B cell (primary cell): ENCODE data around the gene KIF4B. TPM values are rescaled to one million over a fixed set of nuclear protein-coding genes. Genes with fewer than 3 reads are reported as not detected.

Source experiments
- ATAC-seq: fragments of 200-7000 bp; cut with Tn5 transposase; one replicate; pipeline ENCODE4 v1.10.0; 2021; ENCODE audit warnings: low read depth, mild to moderate bottlenecking, moderate number of reproducible peaks, moderate library complexity
- CTCF ChIA-PET: fragments of 350-600 bp; sonication (Branson Sonifier 250); formaldehyde crosslinking; loops from one replicate; lab custom pipeline; 2021; ENCODE audit warnings: antibody characterized with exemption, inconsistent platforms; lab: Charles Lee
- POLR2A ChIA-PET: fragments of 350-600 bp; sonication (Branson Sonifier 250); formaldehyde crosslinking; loops from one replicate; lab custom pipeline; 2021; ENCODE audit warnings: antibody characterized with exemption; lab: Charles Lee
- DNase-seq: peaks from one replicate; pipeline ENCODE4 v3.0.0; 2013
- H2AFZ ChIP-seq: 2 replicates; pipeline ENCODE4 v1.6.1; 2012; ENCODE audit warnings: mild to moderate bottlenecking, low read depth, low read length; ENCODE audit not compliant: insufficient read depth, poor library complexity, severe bottlenecking
- H3K27ac ChIP-seq, 2 donors: 1 replicate in 1 of 2; 2 replicates in 1 of 2; pipeline ENCODE4 v1.5.1; 2012 to 2013; ENCODE audit warnings: low read length in 2 of 2, mild to moderate bottlenecking in 2 of 2, moderate library complexity in 1 of 2
- H3K27me3 ChIP-seq, 4 experiments: fragments of 200-600 bp in 1 of 4; sonication (generic) in 1 of 4; replicated peaks in 1 of 4; 1 replicate in 2 of 4; 2 replicates in 2 of 4; pipeline versions ENCODE4 v1.6.1 to v1.7.0; 2013 to 2016; ENCODE audit warnings: low read length in 3 of 4, mild to moderate bottlenecking in 2 of 4, mixed read lengths in 1 of 4, moderate library complexity in 1 of 4; ENCODE audit not compliant: insufficient read depth in 4 of 4, control insufficient read depth in 3 of 4; ENCODE audit errors: control extremely low read depth in 1 of 4
- H3K36me3 ChIP-seq, 2 experiments: replicated peaks in 1 of 2; 1 replicate in 1 of 2; 2 replicates in 1 of 2; pipeline versions ENCODE4 v1.6.1 to v1.7.1; 2013; ENCODE audit warnings: low read length in 1 of 2; ENCODE audit not compliant: insufficient read depth in 2 of 2, control insufficient read depth in 1 of 2; ENCODE audit errors: control extremely low read depth in 1 of 2, extremely low read depth in 1 of 2
- H3K4me1 ChIP-seq, 2 donors: fragments of 200-600 bp in 1 of 2; sonication (generic) in 1 of 2; 1 replicate in 1 of 2; 2 replicates in 1 of 2; pipeline versions ENCODE4 v1.5.1 to v1.6.1; 2013 to 2017; ENCODE audit warnings: low read length in 2 of 2; ENCODE audit not compliant: control insufficient read depth in 2 of 2, insufficient read depth in 2 of 2
- H3K4me2 ChIP-seq: replicated peaks from 2 replicates; pipeline ENCODE3; 2012; ENCODE audit warnings: mild to moderate bottlenecking, low read depth, low read length; ENCODE audit not compliant: poor library complexity, severe bottlenecking
- H3K4me3 ChIP-seq, 5 experiments: fragments of 200-600 bp in 1 of 5; sonication (generic) in 1 of 5; 1 replicate in 3 of 5; 2 replicates in 2 of 5; pipeline versions ENCODE4 v1.5.1 to v1.7.0; 2011 to 2016; ENCODE audit warnings: low read length in 4 of 5, mild to moderate bottlenecking in 4 of 5, low read depth in 2 of 5, control low read depth in 1 of 5, moderate library complexity in 1 of 5; ENCODE audit not compliant: insufficient read depth in 1 of 5; ENCODE audit errors: control extremely low read depth in 1 of 5, extremely low read depth in 1 of 5
- H3K79me2 ChIP-seq: fragments of 200-600 bp; sonication (generic); one replicate; pipeline ENCODE4 v1.6.0; 2016; ENCODE audit warnings: low read length; ENCODE audit not compliant: control insufficient read depth, insufficient read depth
- H3K9ac ChIP-seq: fragments of 200-600 bp; sonication (generic); 2 replicates; pipeline ENCODE4 v1.6.1; 2017; ENCODE audit warnings: mild to moderate bottlenecking, low read length, moderate library complexity
- H3K9me3 ChIP-seq, 3 donors: one replicate each; pipeline versions ENCODE4 v1.6.1 to v1.7.1; 2013; ENCODE audit warnings: low read length in 2 of 3; ENCODE audit not compliant: control insufficient read depth in 2 of 3, insufficient read depth in 1 of 3; ENCODE audit errors: control extremely low read depth in 1 of 3
- H4K20me1 ChIP-seq: 2 replicates; pipeline ENCODE4 v1.6.0; 2012; ENCODE audit warnings: mild to moderate bottlenecking, low read length; ENCODE audit not compliant: insufficient read depth, control insufficient read depth, poor library complexity, severe bottlenecking
- H3K27ac Mint-ChIP-seq: one replicate; pipeline ENCODE4 v1.8.0; 2021; ENCODE audit warnings: mixed read lengths
- H3K27me3 Mint-ChIP-seq: one replicate; pipeline ENCODE4 v1.8.0; 2021; ENCODE audit warnings: mixed read lengths
- H3K4me1 Mint-ChIP-seq: one replicate; pipeline ENCODE4 v1.8.0; 2021; ENCODE audit warnings: mixed read lengths
- H3K4me3 Mint-ChIP-seq: one replicate; pipeline ENCODE4 v1.8.0; 2021; ENCODE audit warnings: mixed read lengths
- H3K9me3 Mint-ChIP-seq: one replicate; pipeline ENCODE4 v1.8.0; 2022; ENCODE audit warnings: mixed read lengths; ENCODE audit not compliant: insufficient read depth
- CTCF ChIP-seq: fragments of 200-600 bp; IDR thresholded peaks from one replicate; pipeline ENCODE4 v1.8.0; 2022; ENCODE audit warnings: antibody characterized with exemption, mild to moderate bottlenecking
- EZH2 ChIP-seq: IDR thresholded peaks from 2 replicates; pipeline ENCODE4 v1.6.1; 2012; ENCODE audit warnings: borderline replicate concordance, low read depth, mild to moderate bottlenecking, moderate library complexity, low read length; ENCODE audit not compliant: insufficient read depth, poor library complexity, severe bottlenecking
- WGBS: methylation state at CpG from one replicate; pipeline ENCODE4 v1.1.5; 2013; ENCODE audit warnings: missing lambda C conversion rate; ENCODE audit not compliant: insufficient coverage; 5-methylcytosine and 5-hydroxymethylcytosine counted together
- intact Hi-C: fragments of 100-400 bp; cut with micrococcal nuclease; formaldehyde crosslinking; loops from one replicate; pipeline ENCODE4 v1.10.0; 2022
- polyA minus RNA-seq: library from RNA; depleted of rRNA, polyadenylated mRNA; stranded (reverse); fragments of >200 nt; gene quantifications from 2 replicates; pipeline ENCODE4 v1.2.3, GENCODE V29; 2012
- polyA plus RNA-seq: library from polyadenylated mRNA; depleted of rRNA; stranded (reverse); fragments of >200 nt; gene quantifications from 2 replicates; pipeline ENCODE4 v1.2.3, GENCODE V29; 2012
- total RNA-seq, 2 donors: library from RNA; stranded (reverse); fragments of 120-200 nt in 1 of 2; gene quantifications; 1 replicate in 1 of 2; 2 replicates in 1 of 2; pipeline versions ENCODE4 v1.2.3 to v1.2.4, GENCODE V29; 2013 to 2022

KIF4B gene
- total RNA-seq, result not detected in 2 replicates
- total RNA-seq (2013), result not detected
- polyA plus RNA-seq, result not detected in 2 replicates
- not detected in 2 replicates for polyA minus RNA-seq

DNA sequence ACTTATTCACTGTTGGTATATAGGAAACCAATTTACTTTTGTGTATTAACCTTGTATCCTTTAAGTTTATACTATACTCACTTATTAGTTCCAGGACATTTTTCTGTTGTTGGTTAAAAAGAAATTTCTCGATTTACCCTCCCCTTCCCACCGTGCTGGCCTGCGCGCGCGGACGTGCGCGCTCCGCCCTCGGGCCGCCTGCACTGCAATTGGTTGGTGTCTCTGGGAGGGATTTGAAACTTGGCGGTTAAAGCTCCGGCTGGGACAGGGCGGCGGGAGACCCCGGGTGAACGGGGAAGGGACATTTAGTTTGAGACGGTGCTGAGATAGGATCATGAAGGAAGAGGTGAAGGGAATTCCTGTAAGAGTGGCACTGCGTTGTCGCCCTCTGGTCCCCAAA, at the start of gene KIF4B:
KIF4B (plus strand) TSS at position 230 of the 400 bp plus-strand sequence; CDS start at position 335, 105 bp downstream.
- POLR2A ChIA-PET, result interaction anchor here (0.6 kb wide), 1 partner anchor 74 kb away, joined by 5 read pairs; no protein-coding TSS in a partner anchor
- intact Hi-C loops, result no loop called here

More for the DNA sequence above, at the start of gene KIF4B:
- H3K4me3 Mint-ChIP-seq, result no peak within 1 kb of the TSS
- Histone ChIP-seq H3K27ac (no peak within 1 kb of the TSS), H3K4me3 (no peak within 1 kb of the TSS), H3K4me1 (no peaks in the 10 kb centered on the region), H3K9me3 (peaks cover 0 to 9% (median 0%) of the 10 kb centered on the region in 3 donors), H3K4me2 (no peak within 1 kb of the TSS), H3K27me3 (no peaks in the 10 kb centered on the region), H3K36me3 (no peaks in the 10 kb centered on the region), H2AFZ (no peak within 1 kb of the TSS), H3K9ac (no peak within 1 kb of the TSS), H3K79me2 (no peaks in the 10 kb centered on the region), H4K20me1 (no peaks in the 10 kb centered on the region)
- no peak within 1 kb of the TSS for H3K27ac Mint-ChIP-seq
- ATAC-seq (no peak), DNase-seq (no peak)
- H3K27me3 Mint-ChIP-seq, result peaks cover 21% of the 10 kb centered on the region
- TF ChIP-seq CTCF (no peak), EZH2 (no peak)
- H3K9me3 Mint-ChIP-seq, result no peaks in the 10 kb centered on the region
- CTCF ChIA-PET, result no interaction called here
- H3K4me1 Mint-ChIP-seq, result no peaks in the 10 kb centered on the region
- 87% methylated on average over 10 of the region's 21 CpGs for WGBS
